HG02943 (cell line): ENCODE measurements around the gene B3GNT2.
"Not testable (repeated sequence)": the region's sequence is repeated elsewhere in the genome, so short reads cannot be mapped to it uniquely, and the experiment has no call there.

Experiments used
- ATAC-seq: cut with Tn5 transposase; IDR thresholded peaks from one replicate; pipeline ENCODE4 v1.9.1; 2021; ENCODE audit warnings: mild to moderate bottlenecking, low read depth, moderate library complexity; ENCODE audit not compliant: unreplicated experiment

B3GNT2 gene, protein sequence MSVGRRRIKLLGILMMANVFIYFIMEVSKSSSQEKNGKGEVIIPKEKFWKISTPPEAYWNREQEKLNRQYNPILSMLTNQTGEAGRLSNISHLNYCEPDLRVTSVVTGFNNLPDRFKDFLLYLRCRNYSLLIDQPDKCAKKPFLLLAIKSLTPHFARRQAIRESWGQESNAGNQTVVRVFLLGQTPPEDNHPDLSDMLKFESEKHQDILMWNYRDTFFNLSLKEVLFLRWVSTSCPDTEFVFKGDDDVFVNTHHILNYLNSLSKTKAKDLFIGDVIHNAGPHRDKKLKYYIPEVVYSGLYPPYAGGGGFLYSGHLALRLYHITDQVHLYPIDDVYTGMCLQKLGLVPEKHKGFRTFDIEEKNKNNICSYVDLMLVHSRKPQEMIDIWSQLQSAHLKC

DNA sequence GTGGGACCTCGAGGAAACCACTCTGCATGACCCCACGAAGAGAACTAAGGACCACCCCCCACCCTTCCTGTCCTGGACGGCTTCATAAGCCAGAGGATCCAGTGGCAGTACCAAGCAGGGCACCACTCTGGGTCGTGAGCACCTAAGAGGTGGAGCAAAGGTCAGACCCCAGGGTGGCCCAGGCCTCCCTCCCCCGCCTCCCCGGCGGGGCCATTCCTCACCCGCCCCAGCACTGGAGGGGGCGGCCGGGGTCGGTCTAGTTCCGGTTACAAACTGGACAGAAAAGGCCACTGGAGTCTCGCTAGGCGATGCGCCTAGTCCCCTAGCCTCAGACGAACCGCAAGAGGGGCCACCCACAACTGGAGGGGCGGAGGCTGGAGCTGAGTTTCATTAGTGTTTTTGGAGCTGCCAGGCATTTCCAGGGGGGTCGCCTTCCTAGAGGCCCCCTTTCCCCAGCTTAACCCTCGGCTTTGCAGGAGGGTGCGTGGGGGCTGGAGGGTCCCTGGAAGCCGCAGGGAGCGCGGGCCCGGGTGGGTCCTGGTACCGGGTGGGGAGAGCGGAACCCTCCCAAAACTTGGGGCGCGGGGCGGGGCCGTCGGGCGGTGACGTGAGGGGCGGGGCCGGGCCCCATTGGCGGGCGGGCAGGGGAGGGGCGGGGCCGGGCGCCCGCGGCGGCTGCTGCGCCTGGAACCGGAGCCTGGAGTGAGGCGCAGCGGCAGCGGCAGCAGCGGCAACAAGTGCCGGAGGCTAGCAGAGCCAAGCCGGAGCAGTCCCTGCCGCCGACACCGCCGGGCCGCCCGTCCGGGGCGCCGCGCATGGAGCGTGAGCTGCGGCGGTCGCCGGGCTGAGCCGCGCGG is at the start of gene B3GNT2:
Gene B3GNT2, plus strand, starts transcription at position 695 of the 857 bp plus-strand sequence. CDS start 26,106 bp downstream, outside the sequence.
- peak; percentile 44 for ATAC-seq

DNA sequence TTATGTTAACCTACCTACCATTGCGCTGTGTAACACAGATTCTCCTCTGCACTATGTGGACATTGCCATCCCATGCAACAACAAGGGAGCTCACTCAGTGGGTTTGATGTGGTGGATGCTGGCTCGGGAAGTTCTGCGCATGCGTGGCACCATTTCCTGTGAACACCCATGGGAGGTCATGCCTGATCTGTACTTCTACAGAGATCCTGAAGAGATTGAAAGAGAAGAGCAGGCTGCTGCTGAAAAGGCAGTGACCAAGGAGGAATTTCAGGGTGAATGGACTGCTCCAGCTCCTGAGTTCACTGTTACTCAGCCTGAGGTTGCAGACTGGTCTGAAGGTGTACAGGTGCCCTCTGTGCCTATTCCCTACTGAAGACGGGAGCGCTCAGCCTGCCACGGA is 49.1 kb upstream of the B3GNT2 start:
- not testable (repeated sequence) for ATAC-seq

DNA sequence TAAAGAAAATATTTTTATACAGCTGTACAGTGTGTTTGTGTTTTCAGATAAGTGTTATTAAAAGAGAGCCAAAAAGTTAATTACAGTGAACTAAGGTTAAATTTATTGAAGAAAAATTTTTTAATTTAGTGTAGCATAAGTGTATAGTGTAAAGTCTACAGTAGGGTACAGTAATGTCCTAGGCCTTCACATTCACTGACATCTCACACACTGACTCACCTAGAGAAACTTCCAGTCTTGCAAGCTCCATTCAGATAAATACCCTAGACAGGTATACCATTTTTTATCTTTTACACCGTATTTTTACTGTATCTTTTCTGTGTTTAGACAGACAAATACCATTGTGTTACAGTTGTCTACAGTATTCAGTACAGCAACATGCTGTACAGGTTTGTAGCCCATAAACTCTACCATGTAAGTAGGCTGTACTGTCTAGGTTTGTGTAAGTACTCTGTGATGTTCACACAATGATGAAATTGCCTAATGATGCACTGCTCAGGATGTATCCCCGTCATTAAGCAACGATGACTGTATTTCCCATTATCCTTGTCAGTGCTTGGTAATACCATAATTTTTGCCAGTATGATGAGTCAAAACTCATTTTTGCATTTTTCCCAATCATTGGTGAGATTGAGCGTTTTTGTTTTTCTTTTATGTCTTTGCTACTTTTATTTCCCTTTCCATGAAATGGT is 48.2 kb upstream of the B3GNT2 start:
- no peak for ATAC-seq

DNA sequence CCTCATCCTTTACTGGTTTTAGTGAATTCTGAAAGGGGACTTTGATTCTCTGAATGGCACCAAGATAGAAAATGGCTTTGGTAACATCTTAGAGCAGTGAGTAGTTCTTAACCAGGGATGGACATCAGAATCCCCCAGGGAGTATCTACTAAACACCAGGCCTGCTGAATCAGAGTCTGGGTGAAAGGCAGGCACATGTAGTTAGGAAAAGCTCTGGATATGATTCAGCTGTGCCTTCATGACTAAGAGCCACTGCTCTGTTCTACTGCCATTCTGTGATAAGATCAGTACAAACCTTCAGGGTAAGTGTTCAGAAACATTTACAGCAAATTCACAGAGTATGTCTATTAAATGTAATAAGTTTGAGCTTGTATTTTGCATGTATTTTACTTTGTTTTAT is 46.2 kb upstream of the B3GNT2 start:
- no peak for ATAC-seq

DNA sequence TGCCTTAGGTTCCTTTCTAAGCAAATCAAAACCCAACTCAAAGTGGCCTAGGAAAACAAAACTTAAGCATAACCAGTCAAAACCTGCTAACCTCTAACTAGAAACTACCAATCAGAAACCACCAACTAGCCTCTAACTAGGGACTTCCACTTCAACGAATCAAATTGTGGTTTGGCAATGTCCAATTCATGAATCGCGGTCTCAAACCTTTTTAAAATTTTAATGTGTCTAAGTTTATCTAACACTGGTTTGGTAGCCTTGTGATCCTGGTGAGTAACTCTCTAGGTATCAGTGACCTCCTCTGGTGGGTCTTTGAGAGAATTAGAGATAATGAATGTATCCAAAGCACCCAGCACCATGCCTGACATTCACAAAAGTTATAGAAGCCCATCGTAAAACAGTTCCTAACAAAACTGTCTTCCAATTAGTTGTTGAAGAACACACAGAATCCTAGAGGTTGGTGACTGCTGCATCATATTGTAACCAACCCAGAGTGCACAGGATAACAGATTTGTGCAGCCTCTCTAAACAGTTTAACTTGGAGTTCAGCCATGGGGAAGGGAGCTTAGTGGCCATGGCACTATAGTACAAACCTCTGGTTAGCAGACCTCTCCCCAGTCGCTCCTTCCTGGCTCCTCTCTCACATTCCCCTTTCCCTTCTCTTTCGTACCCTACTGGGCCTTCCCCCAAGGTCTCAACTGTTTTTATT is 45.2 kb upstream of the B3GNT2 start:
- no peak for ATAC-seq

DNA sequence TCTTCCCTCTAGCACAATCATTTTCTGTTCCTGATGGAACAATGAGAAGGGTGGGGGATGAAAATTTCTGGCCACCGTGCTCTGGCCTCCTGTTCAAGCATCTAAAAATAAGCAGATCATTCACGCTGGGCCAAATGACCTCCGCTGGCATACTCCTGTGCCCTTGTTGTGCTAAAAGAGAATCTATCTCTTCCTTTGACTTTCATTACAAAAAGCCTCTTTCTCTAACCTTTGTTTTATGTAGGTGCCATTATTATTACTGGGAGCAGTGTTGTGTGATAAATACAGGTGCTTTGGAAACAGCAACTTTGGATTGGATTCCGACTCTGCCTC is 44.6 kb upstream of the B3GNT2 start:
- ATAC-seq = no peak

DNA sequence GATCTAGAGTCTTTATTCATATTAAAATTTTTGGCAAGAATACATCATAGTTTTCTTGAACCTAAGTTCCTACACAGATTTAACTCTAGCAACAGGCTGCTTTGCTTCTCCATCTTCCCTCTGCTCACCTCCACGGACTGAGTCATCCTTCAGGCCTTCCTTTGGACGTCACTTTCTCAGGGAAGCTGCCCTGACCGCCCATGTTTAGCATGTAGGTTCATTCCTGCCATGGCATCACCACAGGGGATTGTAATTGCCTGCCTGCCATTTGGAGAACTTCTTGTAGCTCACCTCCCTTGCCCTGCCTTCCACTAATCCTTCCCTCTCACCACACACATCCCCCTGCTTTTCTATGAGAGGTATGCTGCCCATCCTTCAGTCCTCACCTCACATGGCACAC is 43.9 kb upstream of the B3GNT2 start:
- no peak for ATAC-seq

DNA sequence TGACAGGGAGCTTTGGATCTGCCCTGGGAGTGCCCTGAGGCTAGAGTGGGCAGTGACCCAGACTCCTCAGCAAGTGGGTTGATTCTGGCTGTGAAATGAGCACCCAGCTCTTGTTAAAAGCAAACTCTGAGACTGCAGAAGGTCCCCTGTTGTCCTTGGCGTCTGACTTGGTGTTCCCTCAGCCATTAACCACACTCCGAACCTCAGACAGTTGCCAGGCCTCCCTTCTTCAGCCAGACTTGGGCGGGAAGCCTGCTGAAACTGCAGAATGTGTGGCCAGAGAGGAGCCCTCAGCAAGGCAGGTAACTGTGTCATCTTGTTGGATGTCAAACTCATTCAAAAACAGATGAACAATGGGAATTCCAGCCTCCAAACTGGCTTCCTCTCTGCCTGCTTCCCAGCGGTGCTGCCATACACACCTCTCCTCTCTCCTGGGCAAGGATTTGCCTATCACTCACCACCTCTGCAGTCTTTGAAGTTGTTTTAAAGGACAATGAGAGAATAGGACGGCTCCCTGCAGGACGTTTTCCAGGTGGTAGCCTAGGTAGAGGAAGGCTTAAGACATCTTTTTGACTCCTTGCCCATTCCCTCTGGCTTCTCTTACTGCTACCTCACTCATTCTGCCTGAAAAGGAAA is 38.9 kb upstream of the B3GNT2 start:
- no peak for ATAC-seq

DNA sequence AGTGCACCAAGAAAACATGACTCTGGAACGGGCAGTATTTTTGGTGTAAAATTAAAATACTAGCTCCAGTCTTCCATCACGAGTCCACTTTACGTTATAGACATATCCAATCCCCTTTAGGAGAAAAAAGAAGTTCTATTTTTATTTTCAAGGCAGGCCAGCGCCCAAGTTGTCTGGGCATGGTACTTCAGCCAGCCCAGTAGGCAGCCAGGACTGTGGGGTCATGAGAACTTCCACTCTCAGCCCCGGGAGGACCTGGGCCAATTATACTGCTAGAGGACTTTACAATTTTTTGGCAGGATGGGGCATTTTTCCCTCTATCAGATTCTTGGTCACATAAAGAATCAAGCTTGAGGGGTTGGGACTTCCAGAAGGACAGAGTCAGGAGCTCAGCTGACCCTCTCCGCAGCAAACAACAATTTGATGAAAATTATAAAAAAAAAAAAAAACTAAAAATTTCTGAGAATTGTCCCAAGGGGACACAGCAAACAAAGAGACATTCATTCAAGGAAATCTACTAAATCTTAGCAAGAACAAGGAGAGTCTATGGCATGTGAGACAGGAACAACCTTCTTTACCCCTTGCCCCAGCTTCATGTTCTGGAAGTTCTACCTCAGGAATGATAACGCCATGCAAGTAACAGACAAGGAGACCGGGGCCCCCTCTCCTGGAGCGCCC is 37.3 kb upstream of the B3GNT2 start:
- ATAC-seq = no peak

DNA sequence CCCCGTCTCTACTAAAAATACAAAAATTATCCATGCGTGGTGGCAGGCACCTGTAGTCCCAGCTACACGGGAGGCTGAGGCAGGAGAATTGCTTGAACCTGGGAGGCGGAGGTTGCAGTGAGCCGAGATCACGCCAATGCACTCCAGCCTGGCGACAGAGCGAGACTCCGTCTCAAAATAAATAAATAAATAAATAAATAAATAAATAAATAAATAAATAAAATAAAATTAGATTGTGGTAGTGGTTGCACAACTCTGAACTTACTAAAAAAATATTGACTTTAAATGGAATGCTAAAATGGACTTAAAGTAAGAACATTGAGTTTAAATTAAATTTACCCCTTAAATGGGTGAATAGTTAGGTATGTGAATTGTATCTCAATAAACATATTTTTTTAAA is 35.2 kb upstream of the B3GNT2 start:
- ATAC-seq = not testable (repeated sequence)

DNA sequence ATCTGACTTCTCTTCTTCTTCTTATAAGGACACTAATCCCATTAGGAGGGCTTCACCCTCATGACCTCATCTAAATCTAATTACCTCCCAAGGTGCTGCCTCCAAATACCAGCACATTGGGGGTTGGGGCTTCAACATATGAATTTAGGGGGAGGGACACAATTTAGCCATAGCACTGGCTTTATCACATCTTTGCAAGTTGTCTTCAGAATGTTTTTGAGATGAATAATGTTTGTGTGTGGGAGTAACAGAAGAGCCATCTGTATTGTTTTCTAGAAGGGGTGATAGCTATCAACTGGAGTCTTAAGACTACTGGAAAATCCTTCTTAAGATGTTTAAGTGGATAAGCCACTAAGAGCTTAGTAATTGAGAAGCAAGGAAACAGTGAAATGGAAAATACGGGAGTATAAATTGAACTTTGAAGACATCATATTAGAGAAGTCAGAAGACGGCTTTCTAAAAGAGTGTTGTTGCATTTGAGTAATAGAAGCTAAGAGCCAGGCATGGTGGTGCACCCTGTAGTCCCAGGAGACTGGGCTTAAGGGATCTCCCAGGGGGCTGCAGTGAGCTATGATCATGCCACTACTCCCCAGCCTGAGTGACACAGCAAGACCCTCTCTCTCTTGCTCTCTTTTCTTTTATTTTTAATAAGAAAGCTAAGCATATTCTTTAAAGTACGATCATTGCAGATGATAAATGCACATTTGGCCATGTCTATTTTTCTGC is 32.6 kb upstream of the B3GNT2 start:
- ATAC-seq = no peak

DNA sequence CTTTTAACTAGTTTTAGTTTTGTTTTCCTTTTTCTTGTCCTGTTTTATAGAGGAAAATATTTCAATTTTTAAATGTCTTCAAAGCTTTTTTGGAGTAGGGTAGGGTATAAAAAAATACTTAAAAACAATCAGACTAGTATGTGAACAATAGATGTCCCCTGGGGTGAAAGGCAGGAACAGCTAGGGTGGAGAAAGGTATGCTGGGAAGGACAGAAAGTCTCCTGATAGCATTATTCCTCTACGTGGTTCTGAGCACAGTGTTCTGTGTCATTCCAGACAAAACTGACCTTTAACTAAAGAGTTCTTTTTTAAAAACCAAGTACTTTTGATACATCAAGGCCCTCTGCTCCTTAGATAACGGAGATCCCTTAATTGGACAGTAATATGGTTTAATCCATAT is 32.1 kb upstream of the B3GNT2 start:
- no peak for ATAC-seq

DNA sequence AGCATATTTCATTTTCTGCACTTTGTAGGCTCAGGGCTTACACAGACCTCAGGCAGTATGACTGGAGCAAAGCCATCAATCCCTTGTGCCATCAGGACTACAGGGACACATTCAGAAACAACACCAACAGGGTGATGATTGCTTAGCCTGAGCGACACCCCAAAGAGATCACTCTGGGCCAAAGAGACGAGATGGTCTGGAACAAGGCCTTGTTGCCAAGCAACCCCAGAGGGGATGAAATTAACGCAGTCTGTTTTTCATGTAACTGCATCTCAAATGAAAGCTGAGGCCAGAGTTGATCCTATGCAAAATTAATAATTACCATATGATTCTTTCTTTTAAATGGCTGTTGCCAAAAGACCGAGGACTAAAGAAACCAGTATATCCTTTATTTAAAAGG is 20.2 kb upstream of the B3GNT2 start:
- ATAC-seq = no peak

DNA sequence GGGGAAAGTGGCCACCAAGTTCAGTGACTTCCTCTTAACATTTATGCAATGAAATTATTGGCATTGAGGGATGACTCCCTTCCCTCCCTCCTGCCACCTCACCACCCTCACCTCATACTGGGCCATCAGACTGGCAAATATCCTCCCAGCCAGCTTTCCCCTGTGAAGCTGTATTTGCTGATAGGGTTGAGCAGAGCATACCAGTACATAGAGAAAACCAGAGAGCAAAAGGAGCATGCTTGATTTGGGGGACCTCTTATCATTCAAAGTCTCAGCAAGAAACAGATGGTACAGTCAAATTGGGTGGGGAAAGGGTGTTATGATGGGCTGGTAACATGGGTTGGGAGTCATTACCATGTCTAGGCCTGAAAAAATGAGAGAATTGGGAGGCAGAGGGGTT is 19.1 kb upstream of the B3GNT2 start:
- no peak for ATAC-seq

DNA sequence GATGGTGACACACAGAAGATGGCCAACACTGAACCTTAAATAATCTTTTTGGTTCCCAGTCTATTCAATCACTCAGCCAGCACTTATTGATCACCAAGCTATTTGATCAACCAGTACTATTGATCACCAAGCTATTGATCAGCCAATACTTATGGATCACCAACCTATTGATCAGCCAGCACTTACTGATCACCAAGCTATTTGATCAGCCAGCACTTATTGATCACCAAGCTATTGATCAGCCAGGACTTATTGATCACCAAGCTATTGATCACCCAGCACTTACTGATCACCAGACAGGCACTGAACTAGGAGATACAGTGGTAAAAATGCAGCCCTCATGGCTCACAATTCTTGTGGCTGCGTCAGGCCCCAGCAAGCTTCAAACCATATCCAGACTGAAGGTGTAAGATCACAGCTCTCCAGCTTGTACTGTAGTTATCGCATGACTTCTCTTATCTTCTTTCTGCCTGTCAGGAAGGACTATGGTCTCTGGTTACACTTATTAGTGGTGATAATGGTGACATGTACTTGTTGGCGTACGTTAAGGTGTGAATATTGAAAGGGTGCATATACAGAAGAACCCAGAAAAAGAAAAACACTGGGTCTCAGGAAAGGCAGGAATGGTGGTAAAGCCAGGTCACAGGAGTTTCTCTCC is 18.4 kb upstream of the B3GNT2 start:
- no peak for ATAC-seq

DNA sequence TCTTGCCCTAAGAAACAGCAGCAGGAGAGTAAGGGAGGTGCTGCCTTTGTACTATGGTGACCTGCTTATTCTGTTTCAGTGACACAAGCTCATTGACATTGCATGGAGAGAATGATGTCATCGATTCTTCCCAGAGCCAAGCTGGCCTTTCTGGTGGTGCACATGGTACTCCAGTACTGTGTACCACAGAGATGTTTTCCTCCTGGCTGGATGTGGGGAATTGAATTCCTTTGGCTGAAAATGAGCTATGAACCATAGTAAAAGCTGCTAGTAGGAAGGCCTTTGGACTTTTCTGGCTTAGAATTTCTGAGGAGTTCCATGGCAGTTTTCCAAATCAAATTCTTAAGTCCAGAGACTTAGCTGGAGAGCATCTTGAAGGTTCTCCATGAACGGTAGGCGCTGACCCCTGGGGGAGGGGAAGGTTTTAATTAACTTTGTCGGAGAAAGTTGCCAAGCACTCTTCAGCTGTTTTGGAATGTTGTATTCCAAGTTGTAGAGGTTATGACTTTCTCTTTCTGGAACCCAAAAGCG is 17.1 kb upstream of the B3GNT2 start:
- no peak for ATAC-seq

DNA sequence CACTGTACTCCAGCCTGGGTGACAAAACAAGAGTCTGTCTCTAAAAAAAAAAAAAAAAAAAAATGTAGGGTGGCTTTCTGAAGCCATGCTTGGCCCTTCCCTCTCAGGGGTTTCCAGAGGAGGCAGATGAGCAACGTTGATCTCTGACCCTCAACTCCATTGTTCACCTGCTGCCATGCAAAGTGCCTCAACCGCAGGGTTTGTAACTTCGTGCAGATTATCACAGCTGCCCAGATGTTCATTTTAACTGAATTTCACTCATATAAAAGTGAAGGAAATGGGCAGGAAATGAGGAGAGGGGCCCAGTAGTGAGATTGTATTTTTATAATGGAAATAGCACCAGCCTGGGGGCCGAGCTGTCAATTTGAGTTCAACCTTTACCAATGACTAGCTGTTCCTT is 14.9 kb upstream of the B3GNT2 start:
- ATAC-seq = no peak

DNA sequence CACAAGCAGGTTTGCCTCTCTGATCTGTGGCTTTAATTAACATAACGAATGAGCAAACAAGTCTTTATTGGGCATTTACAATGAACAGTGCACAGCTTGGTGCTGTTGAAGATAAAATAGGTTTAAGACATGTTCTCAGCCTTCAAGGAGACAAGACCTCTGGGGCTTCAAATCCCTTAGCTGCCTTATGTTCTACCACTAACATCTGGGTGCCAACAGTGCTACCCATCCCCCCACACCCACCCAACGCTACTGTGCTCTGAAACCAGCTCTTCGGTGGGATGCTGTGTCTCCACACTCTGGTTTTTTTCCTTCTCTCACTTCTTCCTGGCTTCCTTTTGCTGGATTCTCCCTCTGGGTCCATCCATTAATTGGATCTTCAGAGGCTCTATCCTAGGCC is 14.1 kb upstream of the B3GNT2 start:
- no peak for ATAC-seq
